HG03097 (cell line): ENCODE results near the gene BICD2.
"Not testable (repeated sequence)": the region's sequence is repeated elsewhere in the genome, so short reads cannot be mapped to it uniquely, and the experiment has no call there.

Experiments used
- ATAC-seq: cut with Tn5 transposase; IDR thresholded peaks from one replicate; pipeline ENCODE4 v1.9.1; 2021; ENCODE audit not compliant: unreplicated experiment, low FRiP score

BICD2 gene

DNA sequence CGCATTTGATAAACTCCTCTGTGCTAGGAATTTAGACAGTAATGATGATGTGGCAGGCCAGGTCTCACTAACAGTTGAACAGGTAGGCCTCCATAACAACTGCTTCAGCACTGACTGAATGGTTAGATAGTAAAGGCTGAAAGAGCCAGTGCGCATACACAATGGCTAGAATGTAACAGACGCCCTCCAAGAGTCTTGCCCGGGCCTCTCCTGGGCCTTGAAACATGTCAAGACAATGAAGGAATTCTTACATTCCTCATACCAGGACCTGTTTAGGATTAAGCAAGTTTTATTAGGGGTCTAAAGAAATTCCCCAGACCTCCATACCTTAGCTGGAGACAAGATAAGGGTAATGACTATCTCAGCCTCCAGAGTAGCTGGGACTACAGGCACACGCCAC lies 6.7 kb upstream of the BICD2 start:
- no peak for ATAC-seq

DNA sequence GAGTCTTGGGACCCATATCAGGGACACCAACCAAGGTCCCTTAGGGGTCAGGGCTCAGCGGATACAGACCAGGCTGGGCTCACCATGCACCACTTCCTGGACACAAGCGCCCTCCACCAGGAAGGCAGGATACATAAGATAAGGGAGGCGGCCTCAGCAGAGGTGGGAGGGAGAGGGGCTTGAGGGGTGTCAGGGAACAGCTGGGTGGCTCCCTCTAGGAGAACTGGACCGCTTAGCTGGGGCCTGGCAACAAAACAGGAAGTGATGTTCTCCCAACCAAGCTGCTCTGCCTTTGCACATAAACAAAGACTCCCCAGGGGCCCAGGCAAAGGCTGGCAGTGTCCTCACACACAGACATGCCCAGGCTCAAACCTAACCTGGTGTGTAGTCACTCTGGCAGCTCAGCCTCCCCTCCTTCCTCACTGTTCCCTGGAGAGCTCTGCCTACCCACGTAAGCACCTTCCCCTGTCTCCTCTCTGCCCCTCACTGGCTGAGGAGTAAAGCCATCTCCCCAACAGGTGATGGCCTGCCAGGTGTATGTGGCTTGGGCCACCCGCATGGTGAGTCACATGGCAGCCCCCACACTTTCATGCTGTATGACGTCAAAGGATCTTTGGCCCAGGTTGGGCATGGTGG lies 5.8 kb upstream of the BICD2 start:
- ATAC-seq, result no peak

DNA sequence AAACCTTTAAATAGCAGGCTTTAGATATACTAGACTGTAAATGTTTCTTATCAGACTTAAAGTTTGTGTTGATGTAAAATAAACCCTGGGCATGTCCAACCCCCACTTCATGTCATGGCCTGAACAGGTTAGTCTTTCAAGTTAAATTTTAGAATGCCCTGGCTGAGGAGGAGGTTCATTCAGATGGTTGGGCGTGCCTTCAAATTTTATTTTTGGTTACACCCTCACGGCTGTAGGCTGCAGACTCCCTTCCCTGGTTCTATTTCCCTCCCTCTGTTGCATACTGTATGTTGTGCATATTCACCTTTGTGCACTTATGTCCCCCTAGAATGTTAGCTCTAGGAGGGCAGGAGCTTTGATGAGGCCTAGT lies 5.3 kb upstream of the BICD2 start:
- ATAC-seq, result no peak

DNA sequence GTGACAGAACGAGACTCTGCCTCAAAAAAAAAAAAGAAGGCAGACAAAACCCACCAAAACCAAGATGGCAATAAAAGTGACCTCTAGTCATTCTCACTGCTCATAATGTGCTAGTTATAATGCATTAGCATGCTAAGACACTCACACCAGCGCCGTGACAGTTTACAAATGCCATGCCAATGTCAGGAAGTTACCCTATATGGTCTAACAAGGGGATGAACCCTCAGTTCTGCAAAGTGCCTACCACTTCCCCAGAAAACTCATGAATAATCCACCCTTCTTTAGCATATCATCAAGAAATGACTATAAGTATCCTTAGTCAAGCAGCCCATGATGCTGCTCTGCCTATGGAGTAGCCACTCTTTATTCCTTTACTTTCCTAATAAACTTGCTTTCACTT lies 4.7 kb upstream of the BICD2 start:
- no peak for ATAC-seq

DNA sequence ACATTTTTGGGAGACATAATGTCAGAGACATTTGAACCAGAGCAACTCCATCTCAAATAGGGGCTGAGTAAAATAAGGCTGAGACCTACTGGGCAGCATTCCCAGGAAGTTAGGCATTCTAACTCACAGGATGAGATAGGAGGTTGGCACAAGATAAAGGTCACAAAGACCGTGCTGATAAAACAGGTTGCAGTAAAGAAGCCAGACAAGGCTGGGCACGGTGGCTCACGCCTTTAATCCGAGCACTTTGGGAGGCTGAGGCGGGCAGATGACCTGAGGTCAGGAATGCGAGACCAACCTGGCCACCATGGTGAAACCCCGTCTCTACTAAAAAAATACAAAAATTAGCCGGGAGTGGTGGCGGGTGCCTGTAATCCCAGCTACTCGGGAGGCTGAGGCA lies 4.2 kb upstream of the BICD2 start:
- ATAC-seq, result not testable (repeated sequence)

DNA sequence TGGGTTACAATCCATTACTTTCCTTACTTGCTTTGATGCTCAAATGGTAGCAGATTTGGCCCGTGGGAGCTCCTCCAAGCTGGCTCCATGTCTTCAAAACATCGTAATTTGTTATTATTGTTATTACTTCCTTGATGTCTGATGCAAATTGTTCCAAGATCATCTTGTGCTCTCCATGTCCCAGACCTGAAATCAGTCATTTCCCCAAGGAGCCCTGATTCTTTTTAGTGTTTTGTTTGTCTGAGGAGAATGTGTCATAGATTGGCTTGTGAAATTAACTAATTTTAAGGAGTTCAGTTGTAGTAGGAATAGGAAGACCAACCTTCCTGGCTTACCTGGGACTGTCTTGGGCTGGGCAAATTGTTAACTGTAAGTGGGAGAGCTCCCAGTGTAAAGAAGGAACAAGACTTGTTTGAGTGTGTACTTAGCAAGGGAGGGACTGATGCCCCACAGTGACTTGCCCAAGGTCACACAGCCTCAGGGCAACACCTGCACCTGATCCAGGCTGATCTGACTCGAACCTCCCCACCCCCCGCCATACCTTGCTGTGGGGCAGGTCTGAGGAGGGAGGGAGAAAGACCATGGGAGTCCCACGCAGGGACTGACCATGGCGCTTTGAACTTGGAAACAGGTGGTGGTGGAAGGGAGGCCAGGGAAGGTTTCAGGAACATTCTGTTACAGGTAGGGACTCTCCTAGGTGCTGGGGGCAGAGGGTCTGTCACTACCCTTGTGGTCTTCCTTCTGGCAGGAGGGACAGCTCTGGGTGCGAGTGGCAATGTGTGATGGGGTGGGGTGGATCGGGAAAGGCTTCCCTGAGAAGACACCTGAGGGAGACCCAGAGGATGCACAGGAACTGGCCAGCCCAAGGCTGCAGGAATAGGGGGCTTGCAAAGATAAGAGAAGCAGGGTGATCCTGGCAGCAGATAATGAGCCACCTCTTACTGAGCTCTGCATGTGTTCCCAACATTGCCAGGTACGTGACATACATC lies 2.7 kb upstream of the BICD2 start:
- no peak for ATAC-seq

DNA sequence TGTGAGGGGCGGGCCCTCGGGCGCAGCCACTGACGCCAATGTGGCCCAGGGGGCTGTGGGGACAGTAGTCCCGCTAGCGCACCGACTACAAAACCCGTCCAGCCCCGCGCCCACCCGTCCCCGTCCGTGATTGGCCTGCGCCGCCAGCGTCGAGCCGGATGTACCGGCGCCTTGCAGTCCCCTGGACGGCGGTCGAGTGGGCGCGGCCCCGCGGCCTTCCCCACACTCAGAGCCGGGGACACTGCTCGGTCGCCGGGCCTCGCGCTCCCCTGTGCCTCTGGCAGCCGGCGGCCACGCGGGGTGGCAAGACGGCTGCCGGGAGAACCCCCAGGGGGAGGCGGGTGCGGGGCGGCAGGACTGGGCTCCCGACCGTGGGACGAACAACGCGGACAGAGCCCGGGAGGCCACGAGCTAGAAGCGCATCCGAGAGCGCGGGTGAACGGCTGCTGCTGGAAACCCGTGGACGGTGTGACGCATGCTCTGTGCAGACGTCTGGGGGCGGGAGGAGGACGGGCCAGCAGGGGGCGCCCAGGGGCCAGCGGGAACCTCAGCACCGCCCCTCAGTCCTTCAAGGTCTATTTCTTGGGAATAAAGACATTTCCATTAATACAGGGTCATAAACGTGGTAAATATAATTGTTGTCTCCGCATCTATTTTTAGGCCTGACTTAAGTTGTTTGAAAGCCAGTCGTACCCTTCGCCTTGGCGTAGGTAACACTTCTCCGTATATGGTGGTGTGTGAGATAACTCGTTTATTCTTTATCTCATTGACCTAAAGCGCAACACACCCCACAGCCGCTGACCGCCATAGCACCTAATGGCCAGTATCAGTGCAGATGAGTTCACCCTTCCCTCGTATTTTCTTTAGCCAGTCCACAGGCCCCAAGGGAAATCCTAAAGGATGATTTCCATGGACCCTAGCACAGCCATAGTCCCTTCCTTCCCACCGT lies 629 bp upstream of the BICD2 start:
- ATAC-seq, result peak; percentile 86

DNA sequence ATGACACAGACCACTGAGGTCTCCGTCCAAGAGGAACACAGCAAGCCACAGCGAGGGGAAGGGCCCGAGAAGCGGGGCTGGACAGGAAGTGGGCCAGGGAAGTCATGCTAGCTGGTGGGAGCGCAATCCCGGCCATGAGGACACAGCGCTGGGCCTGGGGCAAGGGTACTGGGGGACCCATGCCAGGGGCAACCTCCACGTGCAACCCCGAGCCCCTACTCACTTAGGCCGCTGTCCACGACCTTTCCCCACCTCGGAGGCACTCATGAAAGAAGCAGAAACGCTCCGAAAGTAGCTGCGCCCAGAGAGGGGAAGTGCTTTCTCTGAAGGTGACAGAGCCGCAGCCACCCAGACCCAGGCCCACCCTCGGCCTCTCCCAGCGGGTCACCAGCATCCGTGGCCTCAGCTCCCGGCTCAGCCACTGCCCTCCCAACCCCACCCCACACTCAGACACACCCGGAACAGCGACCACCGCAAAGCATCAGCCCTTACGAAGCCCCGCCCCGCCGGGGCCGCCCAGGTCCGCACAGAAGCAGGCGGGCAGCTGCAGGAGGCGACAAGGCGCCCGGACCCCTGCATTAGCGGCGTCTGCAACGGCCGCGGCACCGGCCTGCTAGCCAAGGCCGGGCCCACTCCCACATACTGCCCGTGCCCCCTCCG lies 782 bp downstream of the BICD2 start:
- ATAC-seq, result no peak

DNA sequence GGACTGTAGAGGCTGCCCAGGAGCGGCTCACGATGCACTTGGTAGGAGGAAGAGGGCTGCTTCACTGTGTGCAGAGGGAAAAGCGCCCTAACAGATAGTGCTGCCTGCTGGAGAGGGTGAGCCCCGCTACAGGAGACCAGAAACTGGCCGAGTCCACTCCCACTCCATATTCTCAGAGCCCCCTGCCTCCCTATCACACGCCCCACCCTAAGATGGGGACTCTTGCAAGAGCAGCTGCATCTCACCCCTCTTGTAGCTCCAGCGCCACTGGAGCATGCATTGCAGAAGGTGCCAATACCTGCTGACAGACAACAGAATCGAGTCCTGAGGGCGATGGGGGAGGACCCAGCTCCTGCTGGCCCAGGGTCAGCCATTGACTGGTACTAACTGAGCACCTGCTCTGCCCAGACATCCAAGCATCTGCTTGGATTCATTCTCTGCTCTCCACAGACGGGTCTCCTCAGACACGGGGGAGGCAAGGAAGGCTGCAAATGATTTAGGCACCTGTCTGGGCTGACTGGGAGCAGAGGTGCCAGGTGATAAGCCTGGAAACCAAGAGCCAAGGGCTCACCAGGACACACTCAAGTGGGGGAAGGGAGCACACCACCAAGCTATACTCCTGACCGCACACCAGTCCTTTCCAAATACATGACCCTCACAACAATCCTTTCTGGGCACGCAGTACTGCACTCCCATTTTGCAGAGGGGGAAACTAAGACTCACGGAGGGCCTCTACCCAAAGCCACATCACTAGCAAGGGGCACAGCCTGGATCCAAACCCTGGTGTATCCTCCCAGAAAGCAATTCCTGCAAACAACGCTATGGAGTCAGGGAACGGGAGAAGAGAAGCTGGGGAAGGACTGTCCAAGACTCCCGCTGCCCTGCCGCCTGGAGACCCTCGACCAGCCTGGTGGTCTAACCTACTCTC lies 1.6 kb downstream of the BICD2 start:
- ATAC-seq, result no peak

DNA sequence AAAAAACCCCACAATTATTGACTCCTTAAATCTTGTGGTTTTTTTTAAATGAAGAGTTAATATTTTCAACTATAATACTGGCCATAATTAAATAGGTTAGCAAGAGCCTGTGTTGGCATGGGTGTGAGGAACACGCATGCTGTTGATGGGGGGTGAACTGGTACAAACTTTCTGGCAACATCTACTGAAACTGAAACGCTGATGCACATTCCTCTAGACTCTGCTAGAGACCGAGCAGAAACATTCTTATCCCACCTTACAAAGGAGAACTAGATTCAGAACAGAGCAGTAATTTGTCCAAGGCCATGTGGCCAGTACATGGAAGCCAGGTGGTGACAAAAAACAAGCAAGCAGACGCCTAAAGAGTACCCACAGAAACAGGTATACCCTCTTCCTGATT lies 2.4 kb downstream of the BICD2 start:
- ATAC-seq, result no peak

DNA sequence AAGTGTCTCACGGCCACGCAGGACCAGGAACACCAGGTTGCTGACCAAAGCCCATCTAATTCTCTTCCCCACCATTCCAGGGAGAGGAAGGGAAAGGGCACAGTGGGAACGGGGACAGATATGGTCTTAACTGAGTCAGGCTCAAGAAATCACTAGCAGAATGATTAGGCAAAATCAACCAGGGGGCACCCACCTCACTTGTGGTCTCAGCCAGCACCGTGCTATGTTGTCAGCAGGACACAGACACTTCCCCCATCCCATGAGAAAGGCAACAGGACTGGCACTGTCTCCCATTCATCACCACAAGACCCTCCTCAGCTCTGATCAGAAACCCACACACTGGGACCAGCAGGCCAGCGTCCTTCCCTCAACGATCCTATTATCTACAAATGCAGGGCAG lies 2.9 kb downstream of the BICD2 start:
- no peak for ATAC-seq

DNA sequence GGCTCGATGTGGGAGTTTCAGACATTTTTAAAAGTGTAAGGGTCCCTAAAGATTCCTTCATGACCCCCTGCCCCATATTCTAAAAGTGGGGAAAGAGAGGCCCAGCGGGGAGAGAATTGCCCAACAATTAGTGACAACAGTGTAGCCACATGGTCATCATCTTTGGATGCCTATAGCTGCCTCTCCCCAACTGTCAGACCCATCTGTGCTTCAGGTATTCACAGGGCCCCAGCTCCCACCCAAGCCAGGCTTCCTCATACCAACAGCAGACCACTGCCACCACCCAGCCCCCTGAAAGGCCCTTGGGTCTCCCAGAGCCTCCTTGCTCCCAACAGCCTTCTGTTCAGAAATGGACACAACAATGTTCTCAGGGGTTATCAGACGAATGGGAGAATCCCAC lies 4.1 kb downstream of the BICD2 start:
- no peak for ATAC-seq

DNA sequence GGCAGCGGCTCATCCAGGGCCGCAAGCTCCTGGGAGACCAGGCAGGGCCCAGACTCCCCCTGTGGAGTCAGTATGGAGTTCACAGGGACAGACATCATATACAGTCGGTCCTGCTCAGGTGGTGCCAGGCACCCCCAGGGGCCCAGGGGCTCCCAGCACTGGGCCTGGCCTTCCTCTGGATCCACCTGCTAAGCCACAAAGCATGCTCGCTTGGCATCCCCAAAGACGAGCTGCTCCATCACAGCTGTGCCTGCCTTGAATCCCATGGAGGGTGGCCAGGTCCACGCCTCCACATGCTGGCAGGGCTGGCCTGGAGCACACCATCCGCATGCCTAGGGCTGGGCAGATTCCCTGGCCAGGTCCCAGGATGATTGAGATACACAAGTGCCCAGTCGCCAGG lies 4.6 kb downstream of the BICD2 start:
- ATAC-seq, result no peak

DNA sequence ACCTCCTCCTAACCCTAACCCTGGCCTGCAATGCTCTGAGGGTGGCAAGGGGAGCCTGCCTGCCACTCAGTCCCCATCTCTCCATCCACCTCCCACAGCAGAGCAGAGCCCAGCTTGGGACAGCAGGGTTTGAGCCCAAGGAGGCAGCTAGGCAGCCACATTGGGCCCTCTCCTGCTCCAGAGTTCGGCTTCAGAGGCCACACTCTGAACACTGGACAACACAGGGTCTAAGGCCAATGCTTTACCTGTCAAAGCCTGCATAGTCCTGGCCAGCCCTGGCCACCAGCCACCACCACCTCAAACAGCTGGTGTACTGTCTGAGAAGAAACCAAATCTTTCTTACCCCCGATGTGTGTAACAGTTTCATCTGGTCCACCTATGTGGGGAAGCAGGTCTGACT lies 5.2 kb downstream of the BICD2 start:
- no peak for ATAC-seq

DNA sequence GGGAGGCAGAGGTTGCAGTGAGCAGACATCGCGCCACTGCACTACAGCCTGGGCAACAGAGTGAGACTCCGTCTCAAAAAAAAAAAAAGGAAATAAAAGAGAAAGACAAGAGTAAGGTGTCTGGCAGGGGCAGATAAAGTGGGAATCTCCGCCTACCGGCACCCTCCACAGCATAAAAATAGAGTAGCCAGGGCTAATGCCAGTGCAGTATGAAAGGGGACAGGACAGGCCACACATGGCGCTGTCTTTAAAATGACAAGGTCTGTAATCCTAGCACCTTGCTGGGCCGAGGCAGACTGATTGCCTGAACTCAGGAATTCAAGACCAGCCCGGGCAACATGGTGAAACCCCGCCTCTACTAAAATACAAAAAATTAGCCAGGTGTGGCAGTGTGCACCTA lies 7.8 kb downstream of the BICD2 start:
- no peak for ATAC-seq

DNA sequence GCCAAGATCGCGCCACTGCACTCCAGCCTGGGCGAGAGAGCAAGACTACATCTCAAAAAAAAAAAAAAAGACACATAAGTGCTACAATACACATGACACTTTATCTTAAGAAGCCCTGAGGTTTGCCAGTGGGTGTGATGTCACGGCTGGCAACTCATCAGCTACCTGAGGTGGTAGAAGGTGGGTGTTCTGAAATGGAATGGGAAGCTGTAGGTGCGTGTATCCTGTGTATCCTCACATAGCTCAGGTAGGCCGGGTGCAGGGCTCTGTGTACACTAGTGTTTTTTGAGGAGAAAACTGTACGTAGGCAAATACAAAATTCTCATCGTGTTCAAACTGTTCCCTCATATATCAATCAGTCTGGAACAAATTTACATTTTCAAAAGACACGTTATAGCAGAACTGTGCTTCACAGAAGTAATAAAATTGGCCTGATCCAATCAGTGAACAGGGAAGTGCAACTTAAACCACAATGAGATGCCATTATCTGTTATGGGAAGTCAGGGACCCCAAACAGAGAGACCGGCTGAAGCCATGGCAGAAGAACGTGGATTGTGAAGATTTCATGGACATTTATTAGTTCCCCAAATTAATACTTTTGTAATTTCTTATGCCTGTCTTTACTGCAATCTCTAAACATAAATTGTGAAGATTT lies 10.4 kb downstream of the BICD2 start:
- no peak for ATAC-seq

DNA sequence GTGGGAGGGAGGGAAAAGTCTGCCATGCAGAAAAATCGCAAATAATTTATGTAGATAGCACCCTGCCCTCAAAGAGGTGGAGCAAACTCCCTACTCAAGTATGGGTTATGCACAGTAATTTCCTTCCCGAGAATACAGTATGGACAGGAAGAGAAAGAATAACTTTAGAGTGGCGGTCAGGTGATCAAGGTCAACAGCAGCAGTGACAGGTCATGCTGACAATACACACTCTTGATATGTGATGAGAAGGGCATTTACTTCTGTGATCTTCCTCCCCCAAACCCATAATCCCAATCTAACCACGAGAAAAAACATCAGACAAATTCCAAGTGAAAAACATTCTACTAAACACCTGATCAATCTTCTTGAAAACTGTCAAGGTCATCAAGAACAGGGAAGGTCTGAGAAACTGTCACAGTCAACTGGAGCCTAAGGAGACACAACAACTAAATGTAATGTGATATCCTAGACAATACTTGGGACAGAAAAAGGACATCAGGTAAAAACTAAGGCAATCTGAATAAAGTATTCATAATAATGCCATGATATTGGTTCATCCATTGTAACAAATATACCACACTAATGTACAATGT lies 11.7 kb downstream of the BICD2 start:
- ATAC-seq, result no peak

DNA sequence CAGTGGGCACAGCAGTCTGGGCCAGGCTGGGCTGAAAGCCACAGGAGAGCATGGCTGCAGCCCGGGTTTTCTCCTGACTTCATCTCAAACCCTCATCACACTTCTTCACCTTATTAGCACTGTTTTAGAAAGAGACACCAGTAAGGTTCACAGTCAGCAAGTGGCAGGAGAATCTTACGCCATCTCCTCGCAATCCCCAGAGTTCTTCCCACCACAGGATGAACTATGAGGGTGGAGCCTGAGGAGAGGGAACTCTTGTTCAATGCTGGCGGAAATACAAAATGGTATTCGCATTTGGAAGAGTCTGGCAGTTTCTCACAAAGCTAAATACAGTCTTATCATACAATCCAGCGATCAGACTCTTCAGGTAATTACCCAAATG lies 14.7 kb downstream of the BICD2 start:
- no peak for ATAC-seq
